ENCODE measurements around the gene PKM.

PKM gene

DNA sequence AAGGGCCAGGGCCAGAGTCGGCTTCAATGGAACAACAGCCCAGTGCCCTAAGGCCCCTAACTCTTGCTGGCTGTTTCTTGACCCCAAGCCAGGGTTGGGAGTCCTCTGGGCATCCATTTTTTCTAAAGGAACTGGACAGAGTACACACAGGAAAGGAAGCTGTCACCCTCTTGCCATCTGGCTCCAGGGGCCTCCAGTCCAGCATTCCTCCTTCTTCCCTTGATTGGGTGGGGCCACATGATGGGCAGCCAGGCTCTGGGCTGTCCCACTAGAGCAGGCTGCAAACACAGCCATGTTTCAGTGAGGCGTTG lies 31.8 kb downstream of the PKM start:
- peaks cover 64% of the 10 kb centered on the region for H3K36me3 ChIP-seq

DNA sequence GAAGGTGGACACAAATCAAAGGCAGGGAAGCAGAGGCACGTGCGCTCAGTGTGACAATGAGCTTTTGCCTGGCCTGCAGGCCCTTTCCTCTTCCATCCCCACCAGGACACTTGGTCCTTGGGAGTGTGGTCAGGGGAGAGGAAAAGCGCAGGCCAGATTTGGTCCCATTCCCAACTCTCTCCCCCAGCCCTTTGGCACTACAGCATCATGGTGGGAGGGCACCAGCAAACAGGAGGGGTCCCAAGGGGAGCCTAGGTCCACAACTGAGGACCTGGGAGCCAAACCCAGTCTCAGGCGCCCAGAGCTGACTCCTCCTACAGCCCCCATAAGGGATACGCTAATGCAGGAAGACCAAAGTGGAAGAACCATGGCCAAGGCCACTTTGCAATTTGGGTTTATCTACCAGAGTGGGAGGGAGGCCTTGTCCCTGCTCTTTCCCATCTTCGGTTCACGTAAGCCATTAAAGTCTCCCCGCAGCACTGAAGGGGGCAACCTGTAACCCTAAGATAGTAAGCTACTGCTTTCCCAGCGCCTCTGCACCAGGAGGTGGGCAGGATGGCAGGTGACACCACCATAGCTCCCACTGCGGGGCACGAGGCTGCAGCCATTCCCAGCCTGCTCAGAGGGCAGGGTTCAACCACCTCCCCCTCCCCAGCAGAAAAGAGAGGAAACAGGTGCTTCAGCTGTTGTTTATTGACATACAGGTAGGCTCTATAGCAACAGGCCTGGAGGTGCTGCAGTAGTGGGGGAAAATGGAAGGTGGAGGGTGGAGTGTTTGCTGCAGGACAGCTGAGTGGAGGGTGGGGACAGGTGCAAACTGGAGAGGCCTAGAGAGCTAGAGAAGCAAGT lies 32.4 kb downstream of the PKM start:
- Histone ChIP-seq H3K36me3 (peaks cover 58% of the 10 kb centered on the region), H3K27ac (no peak overlapping the region), H3K4me3 (ENCODE audit: low read depth, low read length) (no peak overlapping the region), H3K9me3 (ENCODE audit: severe bottlenecking) (no peaks in the 10 kb centered on the region), H3K27me3 (ENCODE audit: insufficient read depth, low read depth, severe bottlenecking) (no peaks in the 10 kb centered on the region)
- TF ChIP-seq, protein P1, sequence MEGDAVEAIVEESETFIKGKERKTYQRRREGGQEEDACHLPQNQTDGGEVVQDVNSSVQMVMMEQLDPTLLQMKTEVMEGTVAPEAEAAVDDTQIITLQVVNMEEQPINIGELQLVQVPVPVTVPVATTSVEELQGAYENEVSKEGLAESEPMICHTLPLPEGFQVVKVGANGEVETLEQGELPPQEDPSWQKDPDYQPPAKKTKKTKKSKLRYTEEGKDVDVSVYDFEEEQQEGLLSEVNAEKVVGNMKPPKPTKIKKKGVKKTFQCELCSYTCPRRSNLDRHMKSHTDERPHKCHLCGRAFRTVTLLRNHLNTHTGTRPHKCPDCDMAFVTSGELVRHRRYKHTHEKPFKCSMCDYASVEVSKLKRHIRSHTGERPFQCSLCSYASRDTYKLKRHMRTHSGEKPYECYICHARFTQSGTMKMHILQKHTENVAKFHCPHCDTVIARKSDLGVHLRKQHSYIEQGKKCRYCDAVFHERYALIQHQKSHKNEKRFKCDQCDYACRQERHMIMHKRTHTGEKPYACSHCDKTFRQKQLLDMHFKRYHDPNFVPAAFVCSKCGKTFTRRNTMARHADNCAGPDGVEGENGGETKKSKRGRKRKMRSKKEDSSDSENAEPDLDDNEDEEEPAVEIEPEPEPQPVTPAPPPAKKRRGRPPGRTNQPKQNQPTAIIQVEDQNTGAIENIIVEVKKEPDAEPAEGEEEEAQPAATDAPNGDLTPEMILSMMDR (IDR thresholded peaks at IDR 0.05; ENCODE audit: low read depth, low read length), result no peak
- DNase-seq, result no peak

More for the DNA sequence above, 31.8 kb downstream of the PKM start:
- no peak overlapping the region for H3K27ac ChIP-seq
- H3K4me3 ChIP-seq (ENCODE audit: low read depth, low read length), result no peak overlapping the region
- TF ChIP-seq, protein P1 (IDR thresholded peaks at IDR 0.05; ENCODE audit: low read depth, low read length), result no peak
- no peak for DNase-seq
- no peaks in the 10 kb centered on the region for H3K27me3 ChIP-seq (ENCODE audit: insufficient read depth, low read depth, severe bottlenecking)
- no peaks in the 10 kb centered on the region for H3K9me3 ChIP-seq (ENCODE audit: severe bottlenecking)

DNA sequence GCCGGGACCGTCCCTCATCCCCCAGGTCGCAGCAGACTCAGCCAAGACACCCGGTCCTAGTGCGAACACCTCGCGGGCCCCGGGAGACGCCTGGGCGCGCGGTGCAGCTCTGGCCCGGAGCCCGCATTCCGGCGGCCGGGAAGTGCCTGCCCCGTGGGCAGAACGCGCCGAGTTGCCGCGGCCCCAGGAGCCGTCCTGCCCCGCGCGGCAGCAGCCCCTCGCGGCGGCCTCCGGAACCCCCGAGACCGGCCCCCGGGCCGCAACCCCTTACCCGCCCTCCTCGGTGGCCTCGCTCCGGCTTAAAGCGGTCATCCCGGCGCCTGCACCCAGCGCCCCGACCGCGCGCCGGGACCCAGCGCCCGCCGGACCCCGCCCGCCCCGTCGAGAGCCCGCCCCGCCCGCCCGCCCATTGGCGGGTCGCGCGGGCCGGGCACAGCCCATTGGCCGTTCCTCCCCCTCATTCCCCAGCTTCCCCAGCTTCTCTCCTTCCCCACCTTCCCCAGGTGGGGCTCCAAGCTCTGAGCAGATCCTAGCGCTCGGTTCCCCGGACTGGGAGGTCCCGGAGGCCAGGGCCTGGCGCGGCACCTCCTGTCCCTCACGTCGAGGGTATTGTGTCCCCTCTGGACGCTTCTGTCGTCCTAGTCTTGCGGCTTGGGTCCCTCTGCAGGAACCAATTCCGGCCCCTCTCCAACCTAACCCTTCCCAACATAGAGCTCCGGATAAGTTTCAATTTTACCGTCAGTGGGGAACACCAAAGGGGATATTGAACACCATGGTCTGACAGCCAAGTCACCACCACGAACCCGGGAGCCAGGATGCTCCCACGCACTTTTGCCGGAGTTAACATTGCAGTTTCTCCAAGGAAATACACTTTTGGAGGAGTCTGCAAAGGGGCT lies 33.3 kb downstream of the PKM start, which contains the start of gene GRAMD2A:
Gene GRAMD2A, minus strand, starts transcription at position 328 of the 896 bp plus-strand sequence.
- DNase-seq, result peak; percentile 47
- H3K27me3 ChIP-seq (ENCODE audit: insufficient read depth, low read depth, severe bottlenecking), result no peaks in the 10 kb centered on the region
- no peaks in the 10 kb centered on the region for H3K9me3 ChIP-seq (ENCODE audit: severe bottlenecking)
- TF ChIP-seq, protein P1 (IDR thresholded peaks at IDR 0.05; ENCODE audit: low read depth, low read length), result no peak
- no peak within 1 kb of the TSS for H3K4me3 ChIP-seq (ENCODE audit: low read depth, low read length)
- H3K36me3 ChIP-seq, result peaks cover 50% of the 10 kb centered on the region
- H3K27ac ChIP-seq, result no peak within 1 kb of the TSS

DNA sequence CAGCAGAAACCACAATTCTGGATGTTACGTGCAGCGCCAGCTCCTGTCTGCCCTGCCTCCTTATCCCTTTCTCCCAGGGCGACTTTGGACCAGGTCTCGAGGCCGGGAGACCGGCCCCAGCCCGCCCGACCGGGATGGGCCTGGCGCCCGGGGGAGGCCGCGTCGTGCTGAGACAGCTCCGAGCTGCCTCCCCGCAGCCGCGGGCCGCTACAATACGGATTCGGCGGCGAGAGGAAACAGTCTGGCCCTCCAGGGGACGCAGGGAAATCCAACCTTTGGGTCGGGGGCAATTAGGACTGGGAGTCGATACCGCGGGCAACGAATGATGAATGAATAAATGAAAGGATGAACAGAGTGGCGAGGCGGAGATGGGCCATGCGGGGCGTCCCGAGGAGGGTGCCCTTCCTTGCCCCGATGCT lies 33.9 kb downstream of the PKM start:
- Histone ChIP-seq H3K9me3 (ENCODE audit: severe bottlenecking) (no peaks in the 10 kb centered on the region), H3K4me3 (ENCODE audit: low read depth, low read length) (no peak overlapping the region), H3K27ac (no peak overlapping the region), H3K27me3 (ENCODE audit: insufficient read depth, low read depth, severe bottlenecking) (no peaks in the 10 kb centered on the region), H3K36me3 (peaks cover 43% of the 10 kb centered on the region)
- TF ChIP-seq, protein P1 (IDR thresholded peaks at IDR 0.05; ENCODE audit: low read depth, low read length), result no peak
- DNase-seq, result peak; percentile 23

DNA sequence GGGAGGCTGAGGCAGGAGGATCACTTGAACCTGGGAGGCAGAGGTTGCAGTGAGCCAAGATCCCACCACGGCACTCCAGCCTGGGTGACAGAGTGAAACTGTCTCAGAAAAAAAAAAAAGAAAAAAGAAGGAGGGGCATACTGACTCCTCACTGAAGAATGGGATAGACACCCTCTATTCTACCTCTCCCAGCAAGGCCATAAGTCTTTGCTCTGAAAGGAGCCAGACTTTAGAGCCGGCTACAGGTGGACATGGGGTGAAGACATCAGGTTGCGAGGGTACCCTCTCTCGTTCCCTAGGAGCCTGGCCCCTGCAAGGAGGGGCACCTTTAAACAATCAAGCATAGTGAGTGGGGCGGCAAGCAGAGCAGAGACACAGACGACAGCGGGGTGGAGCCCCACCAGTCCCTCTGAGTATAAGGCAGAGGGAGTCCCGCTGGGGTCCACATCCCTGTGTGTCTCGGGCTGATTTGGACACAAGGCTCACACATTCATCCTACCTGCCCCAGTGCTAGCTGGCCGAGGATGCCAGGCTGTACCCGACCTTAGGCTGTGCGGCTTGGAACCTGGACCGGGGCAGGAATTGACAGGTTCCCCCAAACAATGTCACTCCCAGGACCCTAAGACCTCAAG lies 34.5 kb downstream of the PKM start:
- no peaks in the 10 kb centered on the region for H3K9me3 ChIP-seq (ENCODE audit: severe bottlenecking)
- DNase-seq, result peak; percentile 24
- TF ChIP-seq, protein P1 (IDR thresholded peaks at IDR 0.05; ENCODE audit: low read depth, low read length), result no peak
- no peak overlapping the region for H3K4me3 ChIP-seq (ENCODE audit: low read depth, low read length)
- H3K27ac ChIP-seq, result no peak overlapping the region
- H3K36me3 ChIP-seq, result peaks cover 38% of the 10 kb centered on the region
- H3K27me3 ChIP-seq (ENCODE audit: insufficient read depth, low read depth, severe bottlenecking), result no peaks in the 10 kb centered on the region
